GM19372 (cell line): ENCODE results near the gene FAAP100.

ENCODE experiments used
- ATAC-seq: cut with Tn5 transposase; IDR thresholded peaks from one replicate; pipeline ENCODE4 v1.9.1; 2021; ENCODE audit warnings: mild to moderate bottlenecking, low read depth, moderate library complexity; ENCODE audit not compliant: unreplicated experiment

FAAP100 gene

GRCh38 chr17:81491761-81492160, 60.4 kb downstream of the FAAP100 start:
- no peak for ATAC-seq

- ATAC-seq: no peak
These were observed 61.0 kb downstream of the FAAP100 start for GRCh38 chr17:81491181-81491581.

- no peak for ATAC-seq
These were observed 61.9 kb downstream of the FAAP100 start for GRCh38 chr17:81489998-81490992.
